Erythroblast (primary cell): ENCODE measurements around the gene CAPNS1.

ENCODE experiments used
- GATA1 ChIP-seq: IDR thresholded peaks from 2 replicates; pipeline ENCODE4 v1.6.1; 2011; ENCODE audit warnings: low read depth, mild to moderate bottlenecking, control low read depth, low read length, moderate library complexity
- POLR2A ChIP-seq: IDR thresholded peaks from 2 replicates; pipeline ENCODE4 v1.6.1; 2011; ENCODE audit warnings: mild to moderate bottlenecking, low read length

- TF ChIP-seq GATA1 (no peak), POLR2A (no peak)
Observed at GRCh38 chr19:36160821-36161596, 21.1 kb downstream of the CAPNS1 start.
